H1 (cell line): Measurements from ENCODE around the gene CDKN2AIP. TPM values are rescaled to one million over a fixed set of nuclear protein-coding genes. Genes with fewer than 3 reads are reported as not detected.

Experiments used
- CTCF ChIA-PET: fragments of 300-600 bp; sonication (Branson Sonifier 250); formaldehyde crosslinking; loops from one replicate; lab custom pipeline; 2021; ENCODE audit not compliant: partially characterized antibody; lab: Charles Lee
- POLR2A ChIA-PET: fragments of 300-600 bp; sonication (Branson Sonifier 250); formaldehyde crosslinking; loops from one replicate; lab custom pipeline; 2021; ENCODE audit warnings: inconsistent platforms; ENCODE audit not compliant: partially characterized antibody; lab: Charles Lee
- DNase-seq, 2 experiments: peaks; one replicate each; pipeline versions ENCODE4 v3.0.0 to v3.0.0-alpha.2; 2010 to 2022; ENCODE audit warnings: low spot score in 2 of 2, low read depth in 1 of 2, mixed read lengths in 1 of 2
- FAIRE-seq: peaks from 2 replicates; lab custom pipeline; 2011; peaks lifted over from hg19 to GRCh38; lab: Jason Lieb, UNC
- H2AFZ ChIP-seq: 2 replicates; pipeline ENCODE4 v1.8.1; 2012; ENCODE audit warnings: low read length, inconsistent platforms
- H2AK5ac ChIP-seq: 2 replicates; pipeline ENCODE4 v1.6.1; 2013; ENCODE audit warnings: low read depth, low read length
- H2BK120ac ChIP-seq: replicated peaks from 2 replicates; pipeline ENCODE3; 2013; ENCODE audit warnings: low read depth, low read length, inconsistent platforms
- H2BK12ac ChIP-seq: 2 replicates; pipeline ENCODE4 v1.6.1; 2013; ENCODE audit warnings: low read depth, low read length
- H2BK15ac ChIP-seq: 2 replicates; pipeline ENCODE4 v1.6.1; 2013; ENCODE audit warnings: low read length
- H2BK20ac ChIP-seq: 2 replicates; pipeline ENCODE4 v1.6.1; 2013; ENCODE audit warnings: low read length
- H2BK5ac ChIP-seq: 2 replicates; pipeline ENCODE4 v1.6.1; 2013; ENCODE audit warnings: low read depth, low read length
- H3K14ac ChIP-seq: 2 replicates; pipeline ENCODE4 v1.6.1; 2013; ENCODE audit warnings: inconsistent platforms; ENCODE audit not compliant: insufficient read length
- H3K18ac ChIP-seq: 2 replicates; pipeline ENCODE4 v1.6.1; 2013; ENCODE audit warnings: low read length; ENCODE audit errors: extremely low read depth
- H3K23ac ChIP-seq: 2 replicates; pipeline ENCODE4 v1.6.1; 2013; ENCODE audit warnings: inconsistent platforms; ENCODE audit not compliant: insufficient read length
- H3K23me2 ChIP-seq: 2 replicates; pipeline ENCODE4 v1.6.1; 2013; ENCODE audit warnings: low read depth, low read length
- H3K27ac ChIP-seq: 2 replicates; pipeline ENCODE4 v1.6.1; 2011; ENCODE audit warnings: low read depth, low read length, inconsistent platforms
- H3K27me3 ChIP-seq, 4 experiments: replicated peaks in 1 of 4; 1 replicate in 1 of 4; 2 replicates in 3 of 4; pipeline versions ENCODE4 v1.6.1 to v1.8.1; 2011 to 2013; ENCODE audit warnings: low read length in 3 of 4, mild to moderate bottlenecking in 3 of 4, inconsistent platforms in 2 of 4, mixed read lengths in 2 of 4, moderate library complexity in 1 of 4; ENCODE audit not compliant: control insufficient read depth in 3 of 4, insufficient read depth in 3 of 4; ENCODE audit errors: extremely low read depth in 1 of 4
- H3K36me3 ChIP-seq, 4 experiments: 2 replicates each; pipeline versions ENCODE4 v1.6.1 to v1.8.1; 2011 to 2013; ENCODE audit warnings: mild to moderate bottlenecking in 4 of 4, low read length in 3 of 4, moderate library complexity in 2 of 4, control low read depth in 1 of 4, inconsistent platforms in 1 of 4; ENCODE audit not compliant: insufficient read depth in 4 of 4, control insufficient read depth in 2 of 4
- H3K4ac ChIP-seq: replicated peaks from 2 replicates; pipeline ENCODE3; 2013; ENCODE audit warnings: low read length, low read depth, mixed read lengths, inconsistent platforms; ENCODE audit not compliant: insufficient read length
- H3K4me1 ChIP-seq, 4 experiments: replicated peaks in 1 of 4; 1 replicate in 1 of 4; 2 replicates in 3 of 4; pipeline versions ENCODE4 v1.6.1 to v1.8.1; 2011 to 2013; ENCODE audit warnings: low read length in 3 of 4, inconsistent platforms in 2 of 4, mixed read lengths in 1 of 4; ENCODE audit not compliant: insufficient read depth in 4 of 4, control insufficient read depth in 3 of 4
- H3K4me2 ChIP-seq, 2 experiments: 2 replicates each; pipeline versions ENCODE4 v1.6.1 to v1.8.1; 2011 to 2013; ENCODE audit warnings: low read depth in 2 of 2, low read length in 2 of 2, control low read depth in 1 of 2, inconsistent platforms in 1 of 2, mild to moderate bottlenecking in 1 of 2; ENCODE audit not compliant: insufficient read depth in 1 of 2
- H3K4me3 ChIP-seq, 4 experiments: fragments of 200-600, 300-600 bp in 1 of 4; sonication (generic), shearing (Covaris generic), sonication (Bioruptor Twin) in 1 of 4; 2 replicates each; pipeline versions ENCODE4 v1.5.1 to v1.8.1; 2011 to 2016; ENCODE audit warnings: low read length in 4 of 4, low read depth in 3 of 4, control low read depth in 2 of 4, inconsistent platforms in 2 of 4, mild to moderate bottlenecking in 2 of 4, mixed read lengths in 1 of 4, moderate library complexity in 1 of 4; ENCODE audit not compliant: insufficient read depth in 2 of 4; ENCODE audit errors: extremely low read depth in 1 of 4
- H3K56ac ChIP-seq: replicated peaks from 2 replicates; pipeline ENCODE3; 2013; ENCODE audit warnings: low read depth, mild to moderate bottlenecking, mixed read lengths, low read length, inconsistent platforms; ENCODE audit not compliant: insufficient read length
- H3K79me1 ChIP-seq: 2 replicates; pipeline ENCODE4 v1.6.1; 2013; ENCODE audit warnings: low read depth, low read length, control low read depth
- H3K79me2 ChIP-seq, 2 experiments: 2 replicates each; pipeline versions ENCODE4 v1.6.1 to v1.8.1; 2012 to 2013; ENCODE audit warnings: low read length in 2 of 2, mild to moderate bottlenecking in 2 of 2, inconsistent platforms in 1 of 2; ENCODE audit not compliant: insufficient read depth in 2 of 2, control insufficient read depth in 1 of 2
- H3K9ac ChIP-seq, 4 experiments: replicated peaks in 1 of 4; 1 replicate in 1 of 4; 2 replicates in 3 of 4; pipeline versions ENCODE4 v1.6.1 to v1.8.1; 2011 to 2013; ENCODE audit warnings: low read depth in 3 of 4, low read length in 3 of 4, control low read depth in 2 of 4, mild to moderate bottlenecking in 2 of 4, moderate library complexity in 2 of 4, inconsistent platforms in 1 of 4; ENCODE audit errors: extremely low read depth in 1 of 4
- H3K9me3 ChIP-seq, 2 experiments: 2 replicates each; pipeline versions ENCODE4 v1.6.1 to v1.8.1; 2012 to 2013; ENCODE audit warnings: mild to moderate bottlenecking in 2 of 2, moderate library complexity in 2 of 2, control low read depth in 1 of 2, inconsistent platforms in 1 of 2, low read depth in 1 of 2, low read length in 1 of 2, mixed read lengths in 1 of 2; ENCODE audit not compliant: insufficient read depth in 2 of 2
- H4K20me1 ChIP-seq, 2 experiments: replicated peaks in 1 of 2; 2 replicates each; pipeline versions ENCODE3 to v1.8.1; 2011 to 2013; ENCODE audit warnings: inconsistent platforms in 2 of 2, low read length in 2 of 2, mild to moderate bottlenecking in 1 of 2; ENCODE audit not compliant: insufficient read depth in 2 of 2, control insufficient read depth in 1 of 2
- H4K5ac ChIP-seq: 2 replicates; pipeline ENCODE4 v1.6.1; 2013; ENCODE audit warnings: low read length, low read depth, mixed read lengths, inconsistent platforms; ENCODE audit not compliant: insufficient read length
- H4K8ac ChIP-seq: 2 replicates; pipeline ENCODE4 v1.8.0; 2013; ENCODE audit warnings: mild to moderate bottlenecking, moderate library complexity, low read length, inconsistent platforms; ENCODE audit not compliant: insufficient read depth; ENCODE audit errors: extremely low read depth
- H4K91ac ChIP-seq: replicated peaks from 2 replicates; pipeline ENCODE3; 2013; ENCODE audit warnings: low read length, mixed read lengths, inconsistent platforms; ENCODE audit not compliant: insufficient read length
- ASH2L ChIP-seq: fragments of 200-600, 300-600 bp; sonication (generic); IDR thresholded peaks from one replicate; pipeline ENCODE4 v1.7.1; 2017; ENCODE audit warnings: low read length
- CHD2 ChIP-seq: IDR thresholded peaks from 2 replicates; pipeline ENCODE4 v1.6.1; 2012; ENCODE audit warnings: low read length, improper control_type of control experiment
- CTBP2 ChIP-seq: IDR thresholded peaks from 2 replicates; pipeline ENCODE4 v1.7.0; 2011; ENCODE audit warnings: borderline replicate concordance, mild to moderate bottlenecking, moderate library complexity, mixed read lengths, low read length; ENCODE audit not compliant: insufficient read depth, insufficient read length
- EZH2 ChIP-seq: fragments of 200-600 bp; sonication (generic); IDR thresholded peaks from 2 replicates; pipeline ENCODE4 v1.7.1; 2012; ENCODE audit warnings: low read depth, mild to moderate bottlenecking, moderate library complexity, low read length, inconsistent platforms; ENCODE audit not compliant: severe bottlenecking
- NANOG ChIP-seq: IDR thresholded peaks from 2 replicates; pipeline ENCODE4 v1.6.1; 2011; ENCODE audit warnings: low read length, low read depth, mild to moderate bottlenecking, inconsistent platforms; ENCODE audit not compliant: insufficient read depth, poor library complexity, severe bottlenecking
- SRF ChIP-seq: IDR thresholded peaks from 2 replicates; pipeline ENCODE4 v1.6.1; 2011; ENCODE audit warnings: mild to moderate bottlenecking, low read depth, low read length, moderate library complexity
- WGBS, 2 experiments: shearing (Covaris generic) in 1 of 2; methylation state at CpG; one replicate each; pipeline versions ENCODE4 v1.1.6 to v1.1.7; 2013 to 2015; ENCODE audit warnings: low lambda C conversion rate in 2 of 2, mixed read lengths in 2 of 2, inconsistent platforms in 1 of 2, low coverage in 1 of 2, missing lambda C conversion rate in 1 of 2; ENCODE audit not compliant: insufficient replicate concordance in 2 of 2, insufficient coverage in 1 of 2, insufficient read length in 1 of 2; ENCODE audit errors: extremely low coverage in 1 of 2, missing lambda C conversion rate in 1 of 2; 5-methylcytosine and 5-hydroxymethylcytosine counted together
- polyA plus RNA-seq, 7 experiments: library from polyadenylated mRNA; depleted of rRNA in 3 of 7; stranded (reverse) in 5 of 7; unstranded in 2 of 7; fragments of >200 nt in 5 of 7; fragments of 200-250 nt in 2 of 7; gene quantifications; 1 replicate in 5 of 7; 2 replicates in 1 of 7; 4 replicates in 1 of 7; pipeline versions ENCODE4 v1.2.1 to v1.2.3, GENCODE V29; 2011 to 2013; ENCODE audit warnings: missing spikeins in 2 of 7, mixed read lengths in 2 of 7
- total RNA-seq: library from RNA; stranded (reverse); fragmentation: NEBNext Ultra II Directional; extraction: Animal tissue kit (Norgen Biotek cat#: 25700); gene quantifications from 2 replicates; pipeline ENCODE4 v1.2.1, GENCODE V29; 2021
- TF ChIP-seq, protein P1 (sequence below): IDR thresholded peaks from 2 replicates; pipeline ENCODE4 v1.6.1; 2011; ENCODE audit warnings: low read length, improper control_type of control experiment

CDKN2AIP gene
- total and polyA plus RNA-seq, 2 of the 8 experiments (the other 6 are each of a cell fraction or from before 2014, with no cell fraction given), result 6.0 to 14.0 TPM

DNA sequence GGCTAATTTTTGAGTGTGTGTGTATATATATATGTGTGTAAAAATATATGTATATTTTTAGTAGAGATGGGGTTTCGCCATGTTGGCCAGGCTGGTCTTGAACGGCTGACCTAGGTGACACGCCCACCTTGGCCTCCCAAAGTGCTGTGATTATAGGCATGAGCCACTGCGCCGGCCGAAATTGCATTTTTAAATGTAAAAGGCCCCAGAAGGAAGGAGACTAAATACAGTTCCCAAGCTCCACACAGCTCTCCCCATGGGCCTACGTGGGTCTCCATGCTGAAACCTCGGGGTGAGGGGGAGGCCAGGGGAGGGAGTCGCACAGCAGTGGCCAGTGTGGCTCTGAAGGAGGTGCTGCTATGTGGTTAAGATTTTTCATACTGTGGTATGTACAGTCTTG, 12.8 kb upstream of the CDKN2AIP start:
- Histone ChIP-seq H3K14ac (no peak overlapping the region), H3K27me3 (no peaks in the 10 kb centered on the region), H2BK120ac (no peak overlapping the region), H4K20me1 (no peaks in the 10 kb centered on the region), H3K4ac (no peak overlapping the region), H3K23me2 (no peaks in the 10 kb centered on the region), H3K18ac (no peak overlapping the region; the same call in 1 of the 2 replicates), H3K36me3 (no peaks in the 10 kb centered on the region), H4K5ac (no peak overlapping the region), H2BK15ac (no peak overlapping the region), H3K27ac (no peak overlapping the region), H3K79me1 (no peaks in the 10 kb centered on the region), H3K9ac (no peak overlapping the region), H3K79me2 (no peaks in the 10 kb centered on the region), H3K4me3 (no peak overlapping the region), H2AK5ac (no peak overlapping the region), H2BK12ac (no peak overlapping the region), H3K9me3 (peaks cover 0 to 3% of the 10 kb centered on the region in 2 experiments; a peak in 2 of 4 replicates), H4K8ac (no peak overlapping the region), H2AFZ (no peak overlapping the region), H4K91ac (no peak overlapping the region), H2BK5ac (no peak overlapping the region), H2BK20ac (no peak overlapping the region), H3K4me2 (no peak overlapping the region), H3K56ac (no peak overlapping the region), H3K23ac (no peak overlapping the region), H3K4me1 (peaks cover 0 to 9% (median 3%) of the 10 kb centered on the region in 4 experiments; a peak in 6 of 7 replicates)
- CTCF ChIA-PET, result interaction anchor here (1.4 to 2.4 kb wide), 4 partner anchors 10 to 33 kb away, joined by 3 to 8 read pairs (median 4); no protein-coding TSS in a partner anchor
- no peak for DNase-seq
- no peak for FAIRE-seq
- POLR2A ChIA-PET, result interaction anchor here (2.9 kb wide), 1 partner anchor 13 kb away, joined by 17 read pairs; the partner anchor contains the start of gene CDKN2AIP
- TF ChIP-seq ASH2L, result no peak
- TF ChIP-seq CTBP2, result no peak
- no peak for TF ChIP-seq SRF
- TF ChIP-seq EZH2, result no peak
- TF ChIP-seq, protein P1, sequence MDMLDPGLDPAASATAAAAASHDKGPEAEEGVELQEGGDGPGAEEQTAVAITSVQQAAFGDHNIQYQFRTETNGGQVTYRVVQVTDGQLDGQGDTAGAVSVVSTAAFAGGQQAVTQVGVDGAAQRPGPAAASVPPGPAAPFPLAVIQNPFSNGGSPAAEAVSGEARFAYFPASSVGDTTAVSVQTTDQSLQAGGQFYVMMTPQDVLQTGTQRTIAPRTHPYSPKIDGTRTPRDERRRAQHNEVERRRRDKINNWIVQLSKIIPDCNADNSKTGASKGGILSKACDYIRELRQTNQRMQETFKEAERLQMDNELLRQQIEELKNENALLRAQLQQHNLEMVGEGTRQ, result no peak
- no peak for TF ChIP-seq NANOG
- TF ChIP-seq CHD2, result no peak
- 90% methylated on average over 9 of the region's 9 CpGs; no CpG with 5 or more reads in 1 of the 2 experiments for WGBS, 2 experiments
